Osteoblast (primary cell): ENCODE results near the gene LMAN2L. TPM values are rescaled to one million over a fixed set of nuclear protein-coding genes. Genes with fewer than 3 reads are reported as not detected.

Source experiments
- DNase-seq: peaks from one replicate; pipeline ENCODE4 v3.0.0; 2011; ENCODE audit warnings: low spot score, mixed read lengths; ENCODE audit not compliant: insufficient read length; ENCODE audit errors: missing footprints
- H2AFZ ChIP-seq: 2 replicates; pipeline ENCODE4 v1.6.0; 2011; ENCODE audit warnings: mild to moderate bottlenecking, low read length
- H3K27ac ChIP-seq: 2 replicates; pipeline ENCODE4 v1.5.1; 2011; ENCODE audit warnings: mild to moderate bottlenecking, low read depth, low read length, moderate library complexity
- H3K27me3 ChIP-seq: 2 replicates; pipeline ENCODE4 v1.6.0; 2012; ENCODE audit warnings: mild to moderate bottlenecking, control low read depth, inconsistent platforms, low read length, moderate library complexity; ENCODE audit not compliant: insufficient read depth
- H3K36me3 ChIP-seq: 2 replicates; pipeline ENCODE4 v1.5.1; 2011; ENCODE audit warnings: mild to moderate bottlenecking, low read length, control low read depth, moderate library complexity; ENCODE audit not compliant: insufficient read depth
- H3K4me1 ChIP-seq: 2 replicates; pipeline ENCODE4 v1.5.1; 2011; ENCODE audit warnings: mild to moderate bottlenecking, low read length, control low read depth, moderate library complexity; ENCODE audit not compliant: insufficient read depth
- H3K4me2 ChIP-seq: 2 replicates; pipeline ENCODE4 v1.6.0; 2011; ENCODE audit warnings: mild to moderate bottlenecking, low read length; ENCODE audit not compliant: insufficient read depth
- H3K4me3 ChIP-seq: fragments of 200-600 bp; sonication (generic); 3 replicates; pipeline ENCODE4 v1.5.1; 2012; ENCODE audit warnings: mild to moderate bottlenecking, low read length, inconsistent platforms; ENCODE audit not compliant: insufficient read depth
- H3K79me2 ChIP-seq: 2 replicates; pipeline ENCODE4 v1.6.0; 2012; ENCODE audit warnings: mild to moderate bottlenecking, low read length, control low read depth, inconsistent platforms; ENCODE audit not compliant: insufficient read depth
- H3K9me3 ChIP-seq: 2 replicates; pipeline ENCODE4 v1.5.1; 2011; ENCODE audit warnings: low read depth, low read length, control low read depth
- H4K20me1 ChIP-seq: 2 replicates; pipeline ENCODE4 v1.6.0; 2012; ENCODE audit warnings: mild to moderate bottlenecking, low read length, control low read depth; ENCODE audit not compliant: insufficient read depth
- total RNA-seq: library from RNA; depleted of rRNA; stranded (reverse); fragments of >200 nt; gene quantifications from 2 replicates; pipeline ENCODE4 v1.2.3, GENCODE V29; 2012
- TF ChIP-seq, protein P1 (sequence below): IDR thresholded peaks from 2 replicates; pipeline ENCODE4 v1.5.1; 2011; ENCODE audit warnings: mild to moderate bottlenecking, low read depth, low read length, moderate library complexity; ENCODE audit errors: extremely low read depth

LMAN2L gene
- total RNA-seq, 1 donor = 26.4 TPM

DNA sequence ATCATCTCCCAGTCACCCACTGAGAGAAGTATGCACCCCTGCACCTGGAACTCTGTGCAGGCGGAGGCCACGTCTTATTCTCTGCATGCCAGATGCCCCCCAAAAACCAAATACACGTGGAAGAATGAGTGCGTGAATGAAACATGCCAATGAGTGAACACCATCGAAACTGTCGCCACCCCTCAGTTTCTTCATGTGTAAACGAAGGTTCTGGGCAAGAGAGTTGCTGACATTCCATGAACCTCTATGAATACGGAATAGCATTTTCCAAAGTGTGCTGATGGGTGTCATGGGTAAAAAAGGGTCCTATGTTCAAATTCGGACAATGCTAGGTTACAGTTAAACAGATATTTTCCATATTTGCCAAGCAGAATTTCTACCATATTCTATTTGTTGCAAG lies 77.5 kb downstream of the LMAN2L start:
- Histone ChIP-seq H3K36me3 (no peaks in the 10 kb centered on the region), H3K4me3 (no peak overlapping the region), H2AFZ (no peak overlapping the region), H3K27me3 (no peaks in the 10 kb centered on the region), H3K79me2 (no peaks in the 10 kb centered on the region), H3K4me1 (peaks cover 16% of the 10 kb centered on the region), H3K9me3 (no peaks in the 10 kb centered on the region), H3K4me2 (no peak overlapping the region), H3K27ac (no peak overlapping the region), H4K20me1 (no peaks in the 10 kb centered on the region)
- TF ChIP-seq, protein P1, sequence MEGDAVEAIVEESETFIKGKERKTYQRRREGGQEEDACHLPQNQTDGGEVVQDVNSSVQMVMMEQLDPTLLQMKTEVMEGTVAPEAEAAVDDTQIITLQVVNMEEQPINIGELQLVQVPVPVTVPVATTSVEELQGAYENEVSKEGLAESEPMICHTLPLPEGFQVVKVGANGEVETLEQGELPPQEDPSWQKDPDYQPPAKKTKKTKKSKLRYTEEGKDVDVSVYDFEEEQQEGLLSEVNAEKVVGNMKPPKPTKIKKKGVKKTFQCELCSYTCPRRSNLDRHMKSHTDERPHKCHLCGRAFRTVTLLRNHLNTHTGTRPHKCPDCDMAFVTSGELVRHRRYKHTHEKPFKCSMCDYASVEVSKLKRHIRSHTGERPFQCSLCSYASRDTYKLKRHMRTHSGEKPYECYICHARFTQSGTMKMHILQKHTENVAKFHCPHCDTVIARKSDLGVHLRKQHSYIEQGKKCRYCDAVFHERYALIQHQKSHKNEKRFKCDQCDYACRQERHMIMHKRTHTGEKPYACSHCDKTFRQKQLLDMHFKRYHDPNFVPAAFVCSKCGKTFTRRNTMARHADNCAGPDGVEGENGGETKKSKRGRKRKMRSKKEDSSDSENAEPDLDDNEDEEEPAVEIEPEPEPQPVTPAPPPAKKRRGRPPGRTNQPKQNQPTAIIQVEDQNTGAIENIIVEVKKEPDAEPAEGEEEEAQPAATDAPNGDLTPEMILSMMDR = no peak
- peak; percentile 10 for DNase-seq

DNA sequence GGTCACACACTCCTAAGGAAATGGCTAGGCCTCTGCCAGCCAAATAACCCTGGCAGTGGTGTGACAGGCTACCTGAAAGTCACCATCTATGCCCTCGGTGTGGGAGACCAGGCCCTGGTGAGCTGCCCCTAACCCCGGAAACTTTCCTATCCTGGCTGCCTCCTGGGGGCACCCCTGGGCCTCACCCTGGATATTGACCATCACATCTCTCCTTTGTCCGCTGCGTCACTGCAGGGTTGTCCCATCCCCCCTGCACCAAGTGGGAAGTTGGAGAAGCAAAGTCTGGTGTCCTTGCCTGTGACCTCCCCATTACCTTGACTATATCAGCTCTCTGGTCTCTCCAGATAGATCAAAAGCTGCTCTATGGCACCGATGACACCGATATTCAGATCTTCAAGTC lies 78.5 kb downstream of the LMAN2L start:
- Histone ChIP-seq H3K4me2 (no peak overlapping the region), H4K20me1 (no peaks in the 10 kb centered on the region), H3K4me3 (no peak overlapping the region), H2AFZ (no peak overlapping the region), H3K27ac (no peak overlapping the region), H3K36me3 (no peaks in the 10 kb centered on the region), H3K27me3 (no peaks in the 10 kb centered on the region), H3K79me2 (no peaks in the 10 kb centered on the region), H3K9me3 (no peaks in the 10 kb centered on the region), H3K4me1 (peaks cover 16% of the 10 kb centered on the region)
- DNase-seq = peak; percentile 25
- TF ChIP-seq, protein P1 = no peak

DNA sequence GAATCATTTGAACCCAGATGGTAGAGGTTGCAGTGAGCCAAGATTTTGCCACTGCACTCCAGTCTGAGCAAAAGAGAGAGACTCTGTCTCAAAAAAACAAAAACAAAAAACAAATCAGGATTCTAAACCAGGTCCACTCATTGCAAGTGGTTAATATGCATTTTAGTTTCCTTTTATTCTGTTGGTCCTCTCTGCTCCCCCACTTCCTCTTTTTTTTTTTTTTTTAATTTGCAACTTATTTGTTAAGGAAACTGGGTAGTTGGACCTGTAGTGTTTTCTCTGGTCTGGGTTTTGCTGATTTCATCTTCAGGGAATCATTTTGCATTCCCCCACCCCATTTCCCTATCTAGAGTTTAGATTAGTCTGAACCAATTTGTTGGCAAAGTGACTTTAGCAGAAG lies 83.3 kb downstream of the LMAN2L start:
- no peaks in the 10 kb centered on the region for H3K4me1 ChIP-seq
- no peak overlapping the region for H3K4me2 ChIP-seq
- H3K27ac ChIP-seq = no peak overlapping the region
- no peak overlapping the region for H2AFZ ChIP-seq
- no peak for DNase-seq
- H3K36me3 ChIP-seq = no peaks in the 10 kb centered on the region
- H4K20me1 ChIP-seq = no peaks in the 10 kb centered on the region
- H3K79me2 ChIP-seq = no peaks in the 10 kb centered on the region
- H3K9me3 ChIP-seq = no peaks in the 10 kb centered on the region
- TF ChIP-seq, protein P1 = no peak
- no peak overlapping the region for H3K4me3 ChIP-seq
- H3K27me3 ChIP-seq = no peaks in the 10 kb centered on the region

Other genes starting within 250 kb of the LMAN2L start
- 0.29 TPM in 1 of 2 replicates, not detected in the other for gene NEURL3, start 234.7 kb downstream of the LMAN2L start, total RNA-seq
- 7.6 and 9.7 TPM in 2 replicates for gene ARID5A, start 203.3 kb downstream of the LMAN2L start, total RNA-seq
- gene KANSL3, start 101.8 kb downstream of the LMAN2L start, total RNA-seq = 46.9 and 50.3 TPM in 2 replicates
- 1.1 and 1.2 TPM in 2 replicates for gene FER1L5, start 97.3 kb downstream of the LMAN2L start, total RNA-seq
- gene CNNM4, start 20.8 kb upstream of the LMAN2L start, total RNA-seq = 5.0 and 5.1 TPM in 2 replicates
- gene CNNM3, start 76.2 kb upstream of the LMAN2L start, total RNA-seq = 8.7 and 8.8 TPM in 2 replicates
- gene ANKRD23, start 104.0 kb upstream of the LMAN2L start, total RNA-seq = 1.8 and 2.1 TPM in 2 replicates
- gene ANKRD39, start 118.0 kb upstream of the LMAN2L start, total RNA-seq = 5.1 and 5.9 TPM in 2 replicates
- 28.0 and 29.7 TPM in 2 replicates for gene SEMA4C, start 130.0 kb upstream of the LMAN2L start, total RNA-seq
- under 0.01 TPM in 1 of 2 replicates, not detected in the other for gene FAM178B, start 246.5 kb upstream of the LMAN2L start, total RNA-seq